LNCaP clone FGC (cell line): Measurements from ENCODE around the gene DNAH10.
A peak's percentile ranks its signal among the peaks of the same experiment; 100 is the strongest.
"Not testable (repeated sequence)": the region's sequence is repeated elsewhere in the genome, so short reads cannot be mapped to it uniquely, and the experiment has no call there.

Experiments
- DNase-seq: peaks from one replicate; pipeline ENCODE4 v3.0.0-alpha.2; 2011; ENCODE audit warnings: low read depth
- H3K4me3 ChIP-seq: 2 replicates; pipeline ENCODE4 v1.5.1; 2011; ENCODE audit warnings: mild to moderate bottlenecking, low read depth, low read length, control low read depth
- TF ChIP-seq, protein P1 (sequence below): IDR thresholded peaks from 2 replicates; pipeline ENCODE4 v1.5.1; 2012; ENCODE audit warnings: mild to moderate bottlenecking; ENCODE audit not compliant: control insufficient read depth, insufficient read depth; ENCODE audit errors: extremely low read depth

Gene DNAH10

DNA sequence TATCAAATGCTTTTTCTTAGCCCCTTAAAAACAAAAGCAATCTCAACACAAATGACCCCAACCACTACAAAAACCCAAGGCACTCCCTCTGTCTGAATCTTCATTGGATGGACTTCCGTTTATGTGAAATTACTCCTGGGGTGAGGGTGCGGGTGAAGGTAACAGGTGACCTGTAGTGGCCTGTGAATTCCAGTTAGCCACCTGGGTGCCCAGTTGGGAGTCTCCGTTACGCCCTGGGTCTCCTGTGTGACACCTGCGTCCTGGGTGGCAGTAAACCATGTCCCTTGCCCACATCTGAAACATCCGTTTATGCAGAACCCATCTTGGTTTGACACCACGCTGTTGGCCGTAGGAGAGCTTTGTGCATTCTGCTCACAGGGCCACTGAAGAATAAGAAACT is 148.0 kb downstream of the DNAH10 start:
- TF ChIP-seq, protein P1, sequence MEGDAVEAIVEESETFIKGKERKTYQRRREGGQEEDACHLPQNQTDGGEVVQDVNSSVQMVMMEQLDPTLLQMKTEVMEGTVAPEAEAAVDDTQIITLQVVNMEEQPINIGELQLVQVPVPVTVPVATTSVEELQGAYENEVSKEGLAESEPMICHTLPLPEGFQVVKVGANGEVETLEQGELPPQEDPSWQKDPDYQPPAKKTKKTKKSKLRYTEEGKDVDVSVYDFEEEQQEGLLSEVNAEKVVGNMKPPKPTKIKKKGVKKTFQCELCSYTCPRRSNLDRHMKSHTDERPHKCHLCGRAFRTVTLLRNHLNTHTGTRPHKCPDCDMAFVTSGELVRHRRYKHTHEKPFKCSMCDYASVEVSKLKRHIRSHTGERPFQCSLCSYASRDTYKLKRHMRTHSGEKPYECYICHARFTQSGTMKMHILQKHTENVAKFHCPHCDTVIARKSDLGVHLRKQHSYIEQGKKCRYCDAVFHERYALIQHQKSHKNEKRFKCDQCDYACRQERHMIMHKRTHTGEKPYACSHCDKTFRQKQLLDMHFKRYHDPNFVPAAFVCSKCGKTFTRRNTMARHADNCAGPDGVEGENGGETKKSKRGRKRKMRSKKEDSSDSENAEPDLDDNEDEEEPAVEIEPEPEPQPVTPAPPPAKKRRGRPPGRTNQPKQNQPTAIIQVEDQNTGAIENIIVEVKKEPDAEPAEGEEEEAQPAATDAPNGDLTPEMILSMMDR, result no peak
- DNase-seq, result no peak
- no peak overlapping the region for H3K4me3 ChIP-seq

DNA sequence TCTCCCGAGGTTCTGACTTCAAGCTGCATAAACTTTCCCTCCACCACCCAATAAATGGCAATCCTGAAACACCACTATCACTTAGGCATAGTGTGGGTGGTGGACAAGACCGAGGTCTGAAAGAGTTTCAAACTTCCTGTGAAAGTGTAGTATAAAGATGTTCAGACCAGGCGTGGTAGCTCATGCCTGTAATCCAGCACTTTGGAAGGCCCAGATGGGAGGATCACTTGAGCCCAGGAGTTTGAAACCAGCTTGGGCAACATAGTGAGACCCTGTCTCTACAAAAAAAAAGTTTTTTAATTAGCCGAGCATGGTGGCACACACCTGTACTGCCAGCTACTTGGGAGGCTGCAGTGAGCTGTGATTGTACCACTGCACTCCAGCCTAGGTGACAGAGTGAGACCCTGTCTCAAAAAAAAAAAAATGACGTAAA is 148.7 kb downstream of the DNAH10 start:
- no peak for DNase-seq
- no peak overlapping the region for H3K4me3 ChIP-seq
- TF ChIP-seq, protein P1, result no peak

DNA sequence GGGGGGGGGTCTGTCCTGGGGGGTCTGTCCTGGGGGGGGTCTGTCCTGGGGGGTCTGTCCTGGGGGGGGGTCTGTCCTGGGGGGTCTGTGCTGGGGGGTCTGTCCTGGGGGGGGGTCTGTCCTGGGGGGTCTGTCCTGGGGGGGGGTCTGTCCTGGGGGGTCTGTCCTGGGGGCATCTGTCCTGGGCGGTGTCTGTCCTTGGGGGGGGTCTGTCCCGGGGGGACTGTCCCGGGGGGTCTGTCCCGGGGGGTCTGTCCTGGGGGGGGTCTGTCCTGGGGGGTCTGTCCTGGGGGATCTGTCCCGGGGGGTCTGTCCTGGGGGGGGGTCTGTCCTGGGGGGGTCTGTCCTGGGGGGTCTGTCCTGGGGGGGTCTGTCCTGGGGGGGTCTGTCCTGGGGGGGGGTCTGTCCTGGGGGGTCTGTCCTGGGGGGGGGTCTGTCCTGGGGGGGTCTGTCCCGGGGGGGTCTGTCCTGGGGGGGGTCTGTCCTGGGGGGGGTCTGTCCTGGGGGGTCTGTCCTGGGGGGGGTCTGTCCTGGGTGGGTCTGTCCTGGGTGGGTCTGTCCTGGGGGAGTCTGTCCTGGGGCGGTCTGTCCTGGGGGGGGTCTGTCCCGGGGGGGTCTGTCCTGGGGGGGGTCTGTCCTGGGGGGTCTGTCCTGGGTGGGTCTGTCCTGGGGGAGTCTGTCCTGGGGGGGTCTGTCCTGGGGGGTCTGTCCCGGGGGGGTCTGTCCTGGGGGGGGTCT is 149.7 kb downstream of the DNAH10 start:
- not testable (repeated sequence) for H3K4me3 ChIP-seq, DNase-seq

DNA sequence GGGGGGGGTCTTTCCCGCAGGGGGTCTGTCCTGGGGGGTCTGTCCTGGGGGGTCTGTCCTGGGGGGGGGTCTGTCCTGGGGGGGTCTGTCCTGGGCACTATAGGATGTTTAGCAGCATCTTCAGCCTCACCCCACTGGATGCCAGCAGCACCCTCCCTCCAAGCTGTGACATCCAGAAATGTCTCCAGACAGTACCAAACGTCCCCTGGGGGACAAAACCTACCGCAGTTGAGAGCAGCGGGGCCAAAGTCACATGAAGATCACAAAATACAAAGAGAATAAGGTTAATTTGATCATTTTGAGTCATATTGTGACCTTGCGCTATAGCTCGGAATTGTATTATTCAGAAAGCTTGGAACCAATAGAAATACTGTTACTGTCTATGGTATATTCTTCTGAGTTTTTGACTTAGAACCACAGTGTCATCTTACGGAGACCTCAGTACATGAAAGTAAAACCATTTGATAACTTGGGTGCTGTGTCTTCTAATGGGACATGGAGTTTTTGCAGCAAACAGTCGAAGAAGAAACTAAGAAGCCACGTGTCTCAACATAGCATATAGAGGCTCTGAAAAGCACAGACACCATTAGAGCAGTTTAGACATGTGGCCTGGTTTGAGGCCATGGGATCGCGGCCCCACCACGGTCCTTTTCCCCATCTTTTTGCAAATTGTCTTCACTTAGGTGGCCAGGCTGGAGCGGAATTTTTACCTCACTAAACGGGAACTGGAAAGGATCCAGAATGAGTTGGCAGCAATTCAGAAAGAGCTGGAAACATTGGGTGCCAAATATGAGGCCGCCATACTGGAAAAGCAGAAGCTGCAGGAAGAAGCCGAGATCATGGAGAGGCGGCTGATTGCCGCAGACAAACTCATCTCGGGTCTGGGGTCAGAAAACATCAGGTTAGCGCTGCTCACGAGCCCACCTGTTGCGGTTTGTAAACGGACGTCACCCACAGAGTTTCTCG is 150.6 kb downstream of the DNAH10 start:
- DNase-seq, result peak; percentile 14
- TF ChIP-seq, protein P1, result no peak
- H3K4me3 ChIP-seq, result no peak overlapping the region

DNA sequence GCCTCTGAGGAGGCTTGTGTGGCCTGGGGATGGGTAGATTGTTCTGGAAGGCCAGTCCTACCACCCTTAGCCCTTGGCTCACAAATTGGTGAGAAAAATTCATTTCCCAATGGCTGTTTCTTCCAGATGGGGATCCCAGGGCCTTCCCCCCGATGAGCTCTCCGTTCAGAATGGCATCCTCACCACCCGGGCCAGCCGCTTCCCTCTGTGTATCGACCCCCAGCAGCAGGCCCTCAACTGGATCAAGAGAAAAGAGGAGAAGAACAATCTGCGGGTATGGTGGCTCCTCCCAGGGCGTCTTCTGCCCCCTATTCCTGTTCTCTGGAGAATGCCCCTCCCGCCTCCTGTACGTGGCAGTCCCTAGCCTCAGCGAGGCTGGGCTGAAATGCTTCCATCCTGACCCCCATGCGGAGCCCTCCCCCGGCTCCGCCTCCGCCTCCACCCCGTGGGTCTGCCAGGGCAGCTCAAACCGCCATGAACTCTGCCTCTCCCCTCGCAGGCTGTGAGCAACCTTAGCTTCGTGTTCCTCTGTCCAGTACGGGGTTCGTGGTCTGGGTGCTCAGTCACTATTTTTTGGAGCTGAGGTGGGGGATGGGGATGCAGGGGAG is 152.7 kb downstream of the DNAH10 start:
- TF ChIP-seq, protein P1, result no peak

DNA sequence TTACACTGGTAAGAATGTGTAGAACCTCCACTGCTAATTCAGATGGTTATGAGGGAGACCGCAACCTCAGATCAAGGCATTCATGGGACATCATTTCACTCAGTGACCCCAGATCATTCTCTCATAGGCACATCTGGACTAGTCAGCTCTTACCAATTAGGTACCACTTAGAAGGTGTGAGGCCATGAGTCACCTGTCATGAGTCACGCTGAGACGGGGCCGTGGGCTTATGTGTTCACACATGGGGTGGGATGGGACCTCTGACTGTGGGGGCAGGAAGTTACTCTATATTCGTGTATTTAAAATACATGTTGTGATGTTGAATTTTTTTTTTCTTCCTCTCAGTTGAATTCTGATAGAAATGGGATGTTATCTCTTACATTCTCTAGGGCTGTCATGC is 154.6 kb downstream of the DNAH10 start:
- TF ChIP-seq, protein P1, result no peak
- no peak overlapping the region for H3K4me3 ChIP-seq
- no peak for DNase-seq

More for the DNA sequence above, 152.7 kb downstream of the DNAH10 start:
- no peak for DNase-seq
- H3K4me3 ChIP-seq, result no peak overlapping the region

DNA sequence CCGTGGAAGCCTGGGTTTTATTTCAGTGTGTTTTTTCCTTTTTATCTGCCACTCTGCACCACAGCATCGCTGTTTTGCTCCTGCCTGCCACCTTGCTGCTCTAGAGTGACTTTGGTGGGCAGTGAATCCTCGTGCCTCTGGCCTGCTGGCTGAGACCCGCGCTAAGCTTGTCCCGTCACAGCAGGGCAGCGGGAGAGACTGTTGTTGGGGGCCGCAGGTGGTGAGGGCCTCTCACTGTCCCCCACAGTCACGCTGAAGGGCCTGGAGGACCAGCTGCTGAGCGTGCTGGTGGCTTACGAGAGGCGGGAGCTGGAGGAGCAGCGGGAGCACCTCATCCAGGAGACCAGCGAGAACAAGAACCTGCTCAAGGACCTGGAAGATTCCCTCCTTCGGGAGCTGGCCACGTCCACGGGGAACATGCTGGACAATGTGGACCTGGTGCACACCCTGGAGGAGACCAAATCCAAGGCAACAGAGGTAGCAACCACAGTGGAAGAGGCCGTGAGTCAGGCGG is 155.3 kb downstream of the DNAH10 start:
- TF ChIP-seq, protein P1, result no peak
- no peak for DNase-seq

More for the DNA sequence above, 155.3 kb downstream of the DNAH10 start:
- H3K4me3 ChIP-seq, result no peak overlapping the region
